ENCODE measurements around the gene ARHGAP4. TPM values are rescaled to one million over a fixed set of nuclear protein-coding genes. Genes with fewer than 3 reads are reported as not detected.

ARHGAP4 gene
- total RNA-seq, 1 experiment from 2014 or later = 47.0 TPM

DNA sequence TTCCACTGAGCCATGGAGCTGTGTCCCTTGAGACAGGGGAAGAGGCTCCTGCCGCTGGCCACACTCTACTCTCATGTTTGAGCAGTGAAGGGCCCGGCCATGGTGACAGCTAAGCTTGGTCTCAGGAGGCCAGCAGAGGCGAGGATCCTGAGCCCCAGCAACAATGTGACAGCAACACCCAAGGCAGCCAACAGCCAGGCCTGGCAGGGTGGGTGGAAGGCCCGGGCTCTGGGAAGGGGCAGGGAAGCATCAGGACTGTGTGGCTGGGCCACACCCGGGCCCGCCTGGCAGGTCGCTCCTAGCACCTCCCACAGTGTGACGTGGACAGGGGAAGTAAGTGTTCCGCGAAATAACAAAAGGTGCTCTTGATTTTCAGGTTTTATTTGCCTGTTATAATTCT is 64.9 kb downstream of the ARHGAP4 start:
- H2AFZ ChIP-seq = no peak overlapping the region
- CTCF ChIA-PET = no interaction called here
- no peaks in the 10 kb centered on the region for H3F3A ChIP-seq (ENCODE audit: insufficient read depth, low read depth)
- TF ChIP-seq EZH2 (IDR thresholded peaks at IDR 0.05; ENCODE audit: low read depth) = no peak
- TF ChIP-seq, protein P1, sequence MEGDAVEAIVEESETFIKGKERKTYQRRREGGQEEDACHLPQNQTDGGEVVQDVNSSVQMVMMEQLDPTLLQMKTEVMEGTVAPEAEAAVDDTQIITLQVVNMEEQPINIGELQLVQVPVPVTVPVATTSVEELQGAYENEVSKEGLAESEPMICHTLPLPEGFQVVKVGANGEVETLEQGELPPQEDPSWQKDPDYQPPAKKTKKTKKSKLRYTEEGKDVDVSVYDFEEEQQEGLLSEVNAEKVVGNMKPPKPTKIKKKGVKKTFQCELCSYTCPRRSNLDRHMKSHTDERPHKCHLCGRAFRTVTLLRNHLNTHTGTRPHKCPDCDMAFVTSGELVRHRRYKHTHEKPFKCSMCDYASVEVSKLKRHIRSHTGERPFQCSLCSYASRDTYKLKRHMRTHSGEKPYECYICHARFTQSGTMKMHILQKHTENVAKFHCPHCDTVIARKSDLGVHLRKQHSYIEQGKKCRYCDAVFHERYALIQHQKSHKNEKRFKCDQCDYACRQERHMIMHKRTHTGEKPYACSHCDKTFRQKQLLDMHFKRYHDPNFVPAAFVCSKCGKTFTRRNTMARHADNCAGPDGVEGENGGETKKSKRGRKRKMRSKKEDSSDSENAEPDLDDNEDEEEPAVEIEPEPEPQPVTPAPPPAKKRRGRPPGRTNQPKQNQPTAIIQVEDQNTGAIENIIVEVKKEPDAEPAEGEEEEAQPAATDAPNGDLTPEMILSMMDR (conservative IDR thresholded peaks at IDR 0.05) = no peak
- H3K4me1 ChIP-seq (replicated peaks; ENCODE audit: insufficient read depth) = no peaks in the 10 kb centered on the region
- no peaks in the 10 kb centered on the region for H3K79me2 ChIP-seq (ENCODE audit: low read depth)
- H4K20me1 ChIP-seq (ENCODE audit: insufficient read depth) = no peaks in the 10 kb centered on the region
- no peak overlapping the region for H3K27ac ChIP-seq
- intact Hi-C loops (cut with micrococcal nuclease; ENCODE audit: unreplicated experiment) = no loop called here
- peak in 1 of 2 experiments; percentile 26 for DNase-seq
- no peaks in the 10 kb centered on the region for H3K9me2 ChIP-seq (ENCODE audit: insufficient read depth)
- no peaks in the 10 kb centered on the region for H3K36me3 ChIP-seq (ENCODE audit: low read depth)
- H3K4me2 ChIP-seq = no peak overlapping the region
- no peaks in the 10 kb centered on the region for H3K9me3 ChIP-seq (ENCODE audit: insufficient read depth, low read depth)
- POLR2A ChIA-PET (ENCODE audit: unreplicated experiment) = no interaction called here
- BruUV-seq (replicated peaks) = no TSS peak
- peaks cover 21% of the 10 kb centered on the region for H3K27me3 ChIP-seq (ENCODE audit: insufficient read depth, low read depth)
- H3K4me3 ChIP-seq = no peak overlapping the region

Other genes starting within 250 kb of the ARHGAP4 start
- 37.6 and 40.5 TPM in 2 replicates for gene SLC6A8, start 238.3 kb downstream of the ARHGAP4 start, total RNA-seq (2021)
- 522 and 541 TPM in 2 replicates for gene BCAP31, start 201.9 kb downstream of the ARHGAP4 start, total RNA-seq (2021)
- gene ABCD1, start 201.4 kb downstream of the ARHGAP4 start, total RNA-seq (2021) = 40.0 and 44.9 TPM in 2 replicates
- gene PLXNB3, start 162.0 kb downstream of the ARHGAP4 start, total RNA-seq (2021) = 39.4 and 41.4 TPM in 2 replicates
- 0.40 and 0.46 TPM in 2 replicates for gene SRPK3, start 145.2 kb downstream of the ARHGAP4 start, total RNA-seq (2021)
- 47.7 and 63.4 TPM in 2 replicates for gene IDH3G, start 131.9 kb downstream of the ARHGAP4 start, total RNA-seq (2021)
- gene SSR4, start 131.6 kb downstream of the ARHGAP4 start, total RNA-seq (2021) = 223 and 310 TPM in 2 replicates
- 0.17 and 0.25 TPM in 2 replicates for gene PDZD4, start 95.7 kb downstream of the ARHGAP4 start, total RNA-seq (2021)
- 68.8 and 79.0 TPM in 2 replicates for gene L1CAM, start 40.1 kb downstream of the ARHGAP4 start, total RNA-seq (2021)
- 3.2 and 3.8 TPM in 2 replicates for gene AVPR2, start 21.6 kb downstream of the ARHGAP4 start, total RNA-seq (2021)
- gene NAA10, start 8.8 kb upstream of the ARHGAP4 start, total RNA-seq (2021) = 181 and 189 TPM in 2 replicates
- gene RENBP, start 18.4 kb upstream of the ARHGAP4 start, total RNA-seq (2021) = 6.8 and 6.9 TPM in 2 replicates
- 67.1 and 79.9 TPM in 2 replicates for gene HCFC1, start 45.6 kb upstream of the ARHGAP4 start, total RNA-seq (2021)
- 20.1 and 30.8 TPM in 2 replicates for gene TMEM187, start 46.5 kb upstream of the ARHGAP4 start, total RNA-seq (2021)
- 317 and 364 TPM in 2 replicates for gene IRAK1, start 93.6 kb upstream of the ARHGAP4 start, total RNA-seq (2021)
- gene MECP2, start 171.5 kb upstream of the ARHGAP4 start, total RNA-seq (2021) = 85.6 and 90.1 TPM in 2 replicates
- gene OPN1LW, start 218.0 kb upstream of the ARHGAP4 start, total RNA-seq (2021) = not detected in 2 replicates